GM18951 (cell line): ENCODE results near the gene C1orf52.
A peak's percentile ranks its signal among the peaks of the same experiment; 100 is the strongest.

ENCODE experiments used
- POLR2A ChIP-seq: IDR thresholded peaks from 4 replicates; pipeline ENCODE4 v1.6.1; 2011; ENCODE audit warnings: mild to moderate bottlenecking; ENCODE audit not compliant: insufficient read length, insufficient read depth; ENCODE audit errors: extremely low read depth
- in situ Hi-C: fragments of 300-500 bp; cut with MboI; formaldehyde crosslinking; loops from one replicate; pipeline ENCODE4 v1.12.0; 2022; ENCODE audit warnings: low sequenced_read_pairs, mixed read lengths, inconsistent platforms; ENCODE audit not compliant: unreplicated experiment

C1orf52 gene

DNA sequence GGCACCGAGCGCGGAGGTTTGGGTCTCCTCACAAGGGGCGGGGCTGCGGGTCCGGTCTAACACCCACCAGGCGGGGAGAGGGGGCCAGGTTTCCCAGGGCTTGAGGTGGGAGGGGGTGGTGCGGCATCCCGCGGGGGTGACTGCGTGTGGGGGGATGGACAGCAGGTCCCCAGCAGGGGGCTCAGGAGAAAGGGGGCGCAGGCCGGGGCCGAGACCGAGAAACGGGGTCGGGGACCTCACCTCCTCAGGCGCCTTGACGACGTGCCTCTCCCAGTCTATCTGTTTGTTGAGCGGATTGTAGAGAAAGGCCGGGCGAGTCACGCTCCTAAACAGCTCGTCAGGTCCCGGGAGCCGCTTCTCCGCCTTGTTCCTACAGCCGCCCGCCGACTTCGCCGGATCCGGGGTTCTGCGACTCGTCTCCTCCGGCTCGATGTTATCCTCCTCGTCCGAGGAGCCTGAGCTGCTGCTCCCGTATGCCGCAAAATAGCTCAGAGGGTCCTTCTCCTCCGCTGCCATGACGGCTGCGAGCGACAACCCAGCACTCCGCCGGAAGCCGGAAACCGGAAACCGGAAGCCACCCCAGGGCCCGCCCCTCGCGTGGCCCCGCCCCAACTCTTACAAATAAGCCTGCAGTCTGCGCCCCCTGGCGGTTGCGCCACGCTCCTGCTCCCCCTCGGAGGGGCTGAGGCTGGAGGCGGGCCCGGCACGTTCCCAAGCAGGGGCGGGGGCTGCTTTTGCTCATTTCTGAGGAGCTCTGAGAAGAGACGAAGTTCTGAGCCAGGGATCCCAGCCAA lies at the start of gene C1orf52:
TSS of gene C1orf52 (minus strand) at position 545 of the 794 bp plus-strand sequence. CDS start at position 516, 29 bp downstream.
- peak; percentile 95 for TF ChIP-seq POLR2A
- in situ Hi-C loops, result no loop called here

DNA sequence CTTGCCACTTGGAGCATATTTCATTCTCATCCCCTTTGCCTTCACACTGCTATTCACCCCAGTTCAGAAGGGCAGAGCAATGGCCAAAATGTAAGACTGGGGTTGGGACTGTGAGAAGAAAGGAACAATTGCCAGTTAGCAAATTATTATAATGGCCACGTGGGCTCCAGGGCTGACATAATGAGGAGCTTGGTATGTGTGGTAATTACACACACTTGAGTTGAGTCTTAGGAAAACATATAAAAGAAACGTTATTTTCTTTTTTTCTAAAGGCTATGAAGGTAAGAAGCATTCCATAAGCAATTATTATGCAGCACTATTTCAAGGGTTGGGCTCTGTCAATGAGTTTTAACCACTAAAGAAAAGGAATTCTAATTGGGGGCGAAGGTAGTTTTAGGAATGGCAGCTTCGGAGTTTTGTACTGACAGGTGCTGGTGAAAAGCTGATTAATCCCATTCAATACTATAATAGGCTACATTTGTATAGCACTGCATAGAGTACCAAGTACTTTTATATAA lies 49.4 kb upstream of the C1orf52 start:
- in situ Hi-C loops, result loop anchor here (10.0 kb wide), 1 partner anchor 386 kb away; no protein-coding TSS in a partner anchor
- no peak for TF ChIP-seq POLR2A

DNA sequence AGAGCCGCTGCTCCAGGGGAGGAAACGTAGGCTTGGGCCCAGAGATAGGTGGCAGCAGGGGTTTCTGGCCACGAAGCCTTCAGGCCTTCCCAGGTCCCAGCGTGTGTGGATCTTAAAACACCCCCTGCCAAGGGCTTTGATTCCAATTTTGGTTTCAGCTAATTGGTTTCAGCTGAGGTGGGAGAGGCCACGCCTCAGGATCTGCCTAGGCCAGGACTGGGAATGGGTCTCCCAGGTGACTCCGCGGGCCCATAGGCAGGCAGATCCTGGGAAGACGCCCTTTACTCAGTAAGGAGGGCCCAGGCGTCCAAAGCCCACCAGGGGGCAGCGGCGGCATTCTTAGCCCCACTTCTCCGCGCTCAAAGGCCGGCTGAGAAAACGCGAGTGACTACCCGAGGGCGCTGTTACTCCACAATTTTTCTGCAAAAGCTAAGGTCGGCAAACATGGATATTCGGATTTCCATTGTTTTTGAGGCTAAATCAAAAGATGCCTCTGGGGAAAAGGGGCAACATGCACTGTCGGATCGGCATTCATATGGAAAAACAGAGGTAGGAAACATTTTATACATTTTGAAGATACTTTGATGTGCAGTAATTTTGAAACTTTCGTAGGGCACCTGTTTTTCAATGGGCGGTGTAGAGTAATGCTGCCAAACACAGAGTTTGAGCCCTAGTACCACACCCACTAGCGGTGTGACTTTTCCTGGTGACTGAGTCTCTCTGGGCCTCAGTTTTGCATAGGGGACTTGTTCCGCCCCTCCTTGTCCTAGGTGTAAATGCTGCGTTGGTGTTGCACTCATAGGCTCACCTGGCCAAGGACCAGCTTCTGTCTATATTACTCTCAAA lies 48.7 kb upstream of the C1orf52 start:
- no peak for TF ChIP-seq POLR2A
- in situ Hi-C loops, result loop anchor here (10.0 kb wide), 1 partner anchor 387 kb away; no protein-coding TSS in a partner anchor

DNA sequence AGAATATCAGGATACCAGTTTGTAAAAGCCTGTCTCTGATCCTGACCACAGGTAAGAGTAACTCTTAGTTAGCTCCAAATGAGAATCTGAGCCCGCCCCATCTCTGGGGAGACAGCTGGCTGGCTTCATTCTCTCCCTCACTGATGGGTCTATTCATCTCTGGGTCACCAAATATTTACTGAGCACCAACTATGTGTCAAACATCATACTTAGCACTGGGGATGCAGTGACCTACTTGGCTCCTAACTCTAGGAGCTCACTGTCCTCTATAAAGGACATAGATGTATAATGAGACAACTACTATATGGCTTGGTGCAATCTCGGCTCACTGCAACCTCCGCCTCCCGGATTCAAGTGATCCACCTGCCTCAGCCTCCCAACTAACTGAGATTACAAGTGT lies 46.8 kb upstream of the C1orf52 start:
- in situ Hi-C loops, result loop anchor here (10.0 kb wide), 1 partner anchor 389 kb away; no protein-coding TSS in a partner anchor
- TF ChIP-seq POLR2A, result no peak

DNA sequence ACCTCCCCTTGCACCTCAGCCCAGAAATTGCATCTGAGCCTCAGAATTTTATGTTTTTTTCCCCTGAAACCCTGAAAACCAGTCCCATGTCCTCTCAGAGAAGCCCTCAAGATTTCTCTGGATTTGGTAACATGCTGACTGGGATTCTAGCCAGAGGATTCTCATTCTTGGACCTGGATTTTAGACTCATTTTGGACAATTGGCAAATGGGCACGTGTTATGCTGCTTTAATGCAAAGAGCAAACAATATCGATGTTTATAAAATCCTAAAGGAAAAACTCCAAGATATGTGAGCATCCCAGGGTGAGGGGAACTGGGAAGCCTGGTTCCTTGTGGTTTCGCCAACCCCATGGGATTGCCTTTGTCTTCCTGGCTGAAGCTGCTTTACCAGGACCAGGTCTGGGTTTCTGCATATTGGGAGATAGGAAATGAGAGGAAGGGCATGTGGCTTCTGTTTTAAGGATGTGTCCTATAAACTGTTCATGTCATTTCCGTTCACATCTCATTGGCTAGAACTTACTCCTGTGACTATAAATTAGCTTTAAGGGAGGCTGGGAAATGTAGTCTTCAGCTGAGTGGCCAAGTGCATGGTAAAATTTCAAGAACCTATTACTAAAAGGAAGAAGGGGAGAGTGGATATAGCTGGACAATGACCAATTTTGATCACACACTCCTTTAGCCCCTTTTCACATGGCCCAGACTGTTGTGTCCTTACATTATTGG lies 44.1 kb upstream of the C1orf52 start:
- no peak for TF ChIP-seq POLR2A
- in situ Hi-C loops, result loop anchor here (10.0 kb wide), 1 partner anchor 391 kb away; no protein-coding TSS in a partner anchor

DNA sequence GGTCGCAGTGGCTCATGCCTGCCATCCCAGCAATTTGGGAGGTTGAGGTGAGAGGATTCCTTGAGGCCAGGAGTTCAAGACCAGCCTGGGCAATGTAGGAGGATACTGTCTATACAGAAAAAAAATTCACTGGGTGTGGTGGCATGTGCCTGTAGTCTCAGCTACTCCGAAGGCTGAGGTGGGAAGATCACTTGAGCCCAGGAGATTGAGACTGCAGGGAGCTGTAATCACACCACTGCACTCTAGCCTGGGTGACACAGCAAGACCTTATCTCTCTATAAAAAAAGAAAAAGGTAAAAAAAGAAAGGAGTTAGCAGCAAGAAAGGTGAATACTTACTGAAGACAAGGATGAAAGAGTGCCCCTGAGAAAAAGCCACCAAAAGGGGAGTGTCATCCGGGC lies 40.7 kb upstream of the C1orf52 start:
- TF ChIP-seq POLR2A, result no peak
- in situ Hi-C loops, result loop anchor here (10.0 kb wide), 1 partner anchor 395 kb away; no protein-coding TSS in a partner anchor

DNA sequence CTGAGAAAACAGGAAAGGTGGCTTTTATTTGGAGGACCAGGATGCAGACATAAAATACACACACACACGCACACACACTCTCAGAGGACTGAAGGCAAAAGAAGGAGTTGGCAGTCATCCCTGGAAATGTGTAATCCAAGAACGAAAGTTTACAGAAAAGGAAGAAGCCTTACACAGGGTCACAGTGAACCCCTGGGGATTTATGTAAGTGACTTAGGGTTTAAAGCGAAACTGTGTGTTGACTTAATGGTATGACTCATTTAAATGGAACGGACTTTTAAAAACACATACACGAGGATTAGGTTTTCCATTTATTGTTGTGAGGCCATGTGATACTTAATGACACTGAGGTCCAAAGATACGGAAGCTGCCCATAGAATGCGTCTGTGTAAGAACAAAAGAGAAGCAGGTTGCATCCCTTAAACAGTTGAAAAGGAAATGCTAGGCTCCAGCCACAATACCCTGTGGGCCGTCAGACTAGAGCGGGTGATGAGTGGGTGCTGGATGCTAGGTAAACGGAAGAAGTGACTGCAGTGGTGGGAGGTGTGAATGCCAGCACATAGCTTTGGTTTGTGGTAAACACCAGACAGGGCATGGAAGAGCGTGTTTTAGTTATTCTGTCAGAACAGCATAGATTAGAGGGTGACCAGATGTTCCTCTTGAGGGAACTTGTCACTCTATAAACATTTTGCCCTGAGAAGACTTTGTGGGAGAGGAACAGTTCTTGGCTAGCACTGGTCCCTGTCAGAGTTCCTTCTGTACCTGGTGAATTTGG lies 38.6 kb upstream of the C1orf52 start:
- in situ Hi-C loops, result no loop called here
- no peak for TF ChIP-seq POLR2A

DNA sequence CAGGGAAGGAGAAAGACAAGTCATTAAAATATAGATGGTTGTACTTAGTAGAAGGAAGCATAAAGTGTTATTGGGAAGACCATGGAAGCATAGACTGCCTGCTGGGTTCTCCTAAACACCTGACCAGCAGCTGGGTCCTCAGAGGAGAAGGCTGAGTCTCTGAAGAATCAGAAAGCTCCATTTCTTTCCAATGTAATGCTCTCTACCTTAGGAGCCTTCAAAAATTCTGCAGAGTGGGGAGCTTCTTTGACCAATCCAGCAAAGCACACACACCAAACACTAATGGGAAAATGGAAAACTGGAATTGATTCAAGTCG lies 38.0 kb upstream of the C1orf52 start:
- in situ Hi-C loops, result no loop called here

DNA sequence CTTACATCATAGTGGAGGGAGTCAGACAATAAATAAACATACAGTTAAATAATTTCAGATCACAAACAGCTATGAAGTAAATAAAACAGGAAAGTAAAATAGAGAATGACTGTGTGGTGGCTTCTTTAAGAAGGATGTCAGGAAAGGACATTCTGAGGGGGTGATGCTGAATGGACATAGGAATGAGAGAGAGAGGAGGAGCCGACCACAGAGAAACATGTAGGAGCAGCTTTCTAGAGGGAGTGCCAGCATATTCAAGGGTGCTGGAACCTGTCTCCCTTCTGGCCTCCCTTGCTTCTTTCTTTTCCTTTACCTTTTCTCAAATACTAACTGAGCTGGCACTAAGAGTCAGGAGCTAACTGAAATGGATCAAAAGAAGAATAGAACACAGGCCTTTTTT lies 37.5 kb upstream of the C1orf52 start:
- in situ Hi-C loops, result no loop called here
- TF ChIP-seq POLR2A, result no peak

More for the DNA sequence above, 38.0 kb upstream of the C1orf52 start:
- no peak for TF ChIP-seq POLR2A

DNA sequence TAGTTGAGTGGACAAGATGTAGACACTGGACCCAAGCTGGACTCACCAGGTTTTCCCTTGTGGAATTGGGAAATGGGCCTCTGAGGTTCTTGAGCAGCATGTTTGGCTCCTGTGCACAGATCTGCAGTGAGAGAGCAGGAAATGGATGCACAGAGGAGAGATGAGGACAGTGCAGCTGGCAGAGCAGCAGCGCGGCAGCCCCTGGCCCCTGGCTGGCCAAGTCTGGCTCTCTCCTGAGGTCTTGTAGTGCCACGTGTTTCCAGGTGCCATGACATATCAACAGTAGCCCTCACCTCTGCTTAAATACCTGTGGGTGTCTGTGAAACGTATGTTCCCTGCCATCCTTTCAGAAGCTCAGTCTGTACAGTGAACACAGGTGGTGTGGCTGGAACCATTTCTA lies 36.2 kb upstream of the C1orf52 start:
- in situ Hi-C loops, result no loop called here
- TF ChIP-seq POLR2A, result no peak

DNA sequence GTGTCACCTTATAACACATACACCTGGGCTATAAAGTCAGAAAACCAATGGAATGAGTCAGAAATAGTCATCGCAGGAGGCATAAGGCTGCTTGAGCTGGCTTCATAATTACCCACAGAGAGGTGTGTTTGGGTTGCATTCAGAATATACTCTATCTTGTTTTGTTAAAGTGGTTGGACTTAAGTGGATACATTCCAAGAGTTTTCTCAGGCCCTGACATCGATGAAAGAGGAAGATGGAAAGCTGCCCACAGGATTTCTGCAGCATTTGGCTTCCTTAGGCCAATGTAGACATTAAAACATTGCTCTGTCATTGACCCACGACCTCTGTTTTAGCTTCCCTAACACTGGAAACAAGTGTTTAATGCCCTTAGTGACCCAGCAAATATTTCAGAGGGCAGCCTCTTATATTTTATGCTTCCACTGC lies 35.6 kb upstream of the C1orf52 start:
- in situ Hi-C loops, result no loop called here
- TF ChIP-seq POLR2A, result no peak

DNA sequence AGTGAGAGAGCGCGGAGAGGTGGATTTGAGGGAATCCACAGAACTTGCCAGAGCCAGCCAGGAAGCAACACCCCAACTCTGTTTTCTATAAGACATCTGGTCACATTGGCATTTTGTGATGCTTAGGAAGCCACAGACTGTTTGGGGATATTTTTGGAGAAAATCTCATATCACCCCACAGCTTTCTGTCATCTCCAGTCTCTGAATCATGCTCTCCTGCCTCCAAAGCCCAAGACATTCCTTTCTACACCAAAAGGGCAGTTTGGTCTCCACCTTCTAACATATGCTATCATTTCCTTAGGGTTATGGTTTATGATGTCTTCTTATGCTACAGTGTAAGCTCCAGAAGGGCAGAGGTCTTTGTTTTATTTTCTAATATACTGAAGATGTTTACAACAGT lies 31.4 kb upstream of the C1orf52 start:
- no peak for TF ChIP-seq POLR2A
- in situ Hi-C loops, result no loop called here
